Esophagus squamous epithelium (tissue), 4 donors: ENCODE measurements around the gene KCNK3.

Source experiments
- CTCF ChIP-seq, 6 experiments: fragments of 450-650 bp in 4 of 6; fragments of 200-600 bp in 2 of 6; sonication (generic) in 2 of 6; IDR thresholded peaks; one replicate each; pipeline ENCODE4 v1.5.1; 2016 to 2019; ENCODE audit warnings: antibody characterized with exemption in 6 of 6, mild to moderate bottlenecking in 4 of 6, moderate library complexity in 4 of 6
- POLR2A ChIP-seq, 4 donors: fragments of 450-650 bp; IDR thresholded peaks; one replicate each; pipeline ENCODE4 v1.6.1; 2017; ENCODE audit warnings: antibody characterized with exemption in 4 of 4, mild to moderate bottlenecking in 4 of 4, moderate library complexity in 3 of 4

DNA sequence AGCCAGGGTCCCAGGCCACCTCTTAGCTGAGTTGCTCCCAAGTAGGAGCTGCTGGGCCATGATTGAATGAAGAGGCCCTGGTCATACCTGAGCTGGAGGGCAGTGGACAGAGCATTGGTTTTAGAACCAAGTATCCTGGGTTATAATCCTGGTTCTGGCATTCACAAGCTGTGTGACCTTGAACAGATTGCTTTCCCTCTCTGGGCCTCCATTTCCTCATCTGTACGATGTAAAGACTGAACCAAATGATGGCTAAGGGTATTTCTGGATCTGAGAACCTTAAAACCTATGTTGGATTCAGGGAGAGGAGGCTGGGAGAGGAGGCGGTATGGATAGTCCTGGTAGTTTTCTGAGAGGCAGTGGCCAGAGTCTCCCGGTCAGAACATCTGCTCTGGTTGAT lies 31.0 kb downstream of the KCNK3 start:
- TF ChIP-seq CTCF (IDR thresholded peaks at IDR 0.05) = no peak
- no peak for TF ChIP-seq POLR2A (IDR thresholded peaks at IDR 0.05)
